PC-3 (cell line): ENCODE measurements around the gene MUC20.
"Not testable (repeated sequence)": the region's sequence is repeated elsewhere in the genome, so short reads cannot be mapped to it uniquely, and the experiment has no call there.

ENCODE experiments used
- CTCF ChIP-seq: fragments of 300-600 bp; sonication (generic); conservative IDR thresholded peaks from 2 replicates; pipeline ENCODE4 v1.5.1; 2017; ENCODE audit warnings: antibody characterized with exemption, low read depth, mild to moderate bottlenecking, low read length
- EZH2 ChIP-seq: fragments of 300-600 bp; sonication (generic); IDR thresholded peaks from one replicate; pipeline ENCODE4 v1.6.1; 2017; ENCODE audit warnings: antibody characterized with exemption, mild to moderate bottlenecking, low read length; ENCODE audit not compliant: unreplicated experiment
- EZH2phosphoT487 ChIP-seq: fragments of 300-600 bp; sonication (generic); IDR thresholded peaks from 2 replicates; pipeline ENCODE4 v1.6.1; 2018; ENCODE audit warnings: mild to moderate bottlenecking, antibody characterized with exemption, low read length, borderline replicate concordance

DNA sequence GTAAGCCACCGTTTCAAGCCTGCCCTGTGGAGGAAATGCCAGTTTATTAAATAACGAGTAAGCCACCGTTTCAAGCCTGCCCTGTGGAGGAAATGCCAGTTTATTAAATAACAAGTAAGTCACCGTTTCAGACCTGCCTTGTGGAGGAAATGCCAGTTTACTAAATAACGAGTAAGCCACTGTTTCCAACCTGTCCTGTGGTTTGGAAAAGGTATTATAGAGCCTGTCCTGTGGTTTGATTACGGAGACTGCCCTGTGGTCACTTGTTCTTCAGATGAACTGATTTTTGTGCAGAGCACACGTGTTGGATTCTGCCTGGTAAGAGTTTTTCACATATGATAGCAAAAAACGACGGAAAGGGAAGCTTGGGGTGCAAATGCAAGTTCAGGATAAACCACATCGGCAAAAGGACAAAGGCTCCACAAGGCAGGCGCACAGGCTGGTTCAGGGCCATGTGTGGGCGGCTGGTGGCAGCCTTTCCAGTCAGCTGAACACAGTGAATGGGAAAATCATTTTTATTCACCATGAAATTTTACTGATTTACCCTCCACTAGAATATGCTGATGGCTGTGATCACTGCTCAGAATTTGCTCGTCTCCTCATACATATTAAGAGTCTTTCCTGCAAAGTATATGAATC, 38.6 kb upstream of the MUC20 start:
- not testable (repeated sequence) for TF ChIP-seq CTCF, EZH2, EZH2phosphoT487
